Measurements from ENCODE around the gene ENO1. TPM values are rescaled to one million over a fixed set of nuclear protein-coding genes. Genes with fewer than 3 reads are reported as not detected.

Gene ENO1
- total and polyA plus RNA-seq, 4 donors = 270 to 499 (median 380) TPM

GRCh38 chr1:8851060-8851459, 27.4 kb downstream of the ENO1 start:
- Histone ChIP-seq H3K9me3 (ENCODE audit: control insufficient read depth in 4 of 4, low read length in 3 of 4) (no peaks in the 10 kb centered on the region), H3K4me1 (ENCODE audit: control insufficient read depth in 4 of 4, insufficient read depth in 4 of 4, low read length in 3 of 4) (peaks cover 3 to 17% (median 14%) of the 10 kb centered on the region in 4 donors), H3K4me3 (ENCODE audit: low read depth in 1 of 3, low read length in 3 of 3) (no peak overlapping the region), H3K9ac (ENCODE audit: low read depth in 1 of 2, low read length in 2 of 2) (no peak overlapping the region), H3K27me3 (ENCODE audit: control insufficient read depth in 4 of 4, insufficient read depth in 4 of 4, low read length in 3 of 4) (no peaks in the 10 kb centered on the region), H3K36me3 (ENCODE audit: control insufficient read depth in 4 of 4, insufficient read depth in 3 of 4, low read depth in 1 of 4, low read length in 3 of 4) (no peaks in the 10 kb centered on the region), H3K27ac (ENCODE audit: low read depth in 1 of 2, low read length in 2 of 2) (no peak overlapping the region)
- 98% methylated on average over 5 of the region's 5 CpGs for WGBS
- TF ChIP-seq TAF1 (conservative IDR thresholded peaks at IDR 0.05) = no peak
- TF ChIP-seq SP1 (IDR thresholded peaks at IDR 0.05) = no peak
- TF ChIP-seq, protein P1, sequence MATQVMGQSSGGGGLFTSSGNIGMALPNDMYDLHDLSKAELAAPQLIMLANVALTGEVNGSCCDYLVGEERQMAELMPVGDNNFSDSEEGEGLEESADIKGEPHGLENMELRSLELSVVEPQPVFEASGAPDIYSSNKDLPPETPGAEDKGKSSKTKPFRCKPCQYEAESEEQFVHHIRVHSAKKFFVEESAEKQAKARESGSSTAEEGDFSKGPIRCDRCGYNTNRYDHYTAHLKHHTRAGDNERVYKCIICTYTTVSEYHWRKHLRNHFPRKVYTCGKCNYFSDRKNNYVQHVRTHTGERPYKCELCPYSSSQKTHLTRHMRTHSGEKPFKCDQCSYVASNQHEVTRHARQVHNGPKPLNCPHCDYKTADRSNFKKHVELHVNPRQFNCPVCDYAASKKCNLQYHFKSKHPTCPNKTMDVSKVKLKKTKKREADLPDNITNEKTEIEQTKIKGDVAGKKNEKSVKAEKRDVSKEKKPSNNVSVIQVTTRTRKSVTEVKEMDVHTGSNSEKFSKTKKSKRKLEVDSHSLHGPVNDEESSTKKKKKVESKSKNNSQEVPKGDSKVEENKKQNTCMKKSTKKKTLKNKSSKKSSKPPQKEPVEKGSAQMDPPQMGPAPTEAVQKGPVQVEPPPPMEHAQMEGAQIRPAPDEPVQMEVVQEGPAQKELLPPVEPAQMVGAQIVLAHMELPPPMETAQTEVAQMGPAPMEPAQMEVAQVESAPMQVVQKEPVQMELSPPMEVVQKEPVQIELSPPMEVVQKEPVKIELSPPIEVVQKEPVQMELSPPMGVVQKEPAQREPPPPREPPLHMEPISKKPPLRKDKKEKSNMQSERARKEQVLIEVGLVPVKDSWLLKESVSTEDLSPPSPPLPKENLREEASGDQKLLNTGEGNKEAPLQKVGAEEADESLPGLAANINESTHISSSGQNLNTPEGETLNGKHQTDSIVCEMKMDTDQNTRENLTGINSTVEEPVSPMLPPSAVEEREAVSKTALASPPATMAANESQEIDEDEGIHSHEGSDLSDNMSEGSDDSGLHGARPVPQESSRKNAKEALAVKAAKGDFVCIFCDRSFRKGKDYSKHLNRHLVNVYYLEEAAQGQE (IDR thresholded peaks at IDR 0.05) = no peak
- no peak for TF ChIP-seq HNF4G (IDR thresholded peaks at IDR 0.05)
- TF ChIP-seq, protein P2, sequence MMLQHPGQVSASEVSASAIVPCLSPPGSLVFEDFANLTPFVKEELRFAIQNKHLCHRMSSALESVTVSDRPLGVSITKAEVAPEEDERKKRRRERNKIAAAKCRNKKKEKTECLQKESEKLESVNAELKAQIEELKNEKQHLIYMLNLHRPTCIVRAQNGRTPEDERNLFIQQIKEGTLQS (IDR thresholded peaks at IDR 0.05) = no peak
- no peak for TF ChIP-seq NR2F2 (IDR thresholded peaks at IDR 0.05)
- no peak for TF ChIP-seq ZBTB33 (IDR thresholded peaks at IDR 0.05)
- TF ChIP-seq JUND (IDR thresholded peaks at IDR 0.05) = no peak
- no peak for TF ChIP-seq MAX (IDR thresholded peaks at IDR 0.05)
- no peak for TF ChIP-seq YY1 (IDR thresholded peaks at IDR 0.05)
- no peak for TF ChIP-seq GABPA (IDR thresholded peaks at IDR 0.05 in 1 of 2, conservative IDR thresholded peaks at IDR 0.05 in 1 of 2)
- TF ChIP-seq RAD21 (IDR thresholded peaks at IDR 0.05) = no peak
- TF ChIP-seq EGR1 (IDR thresholded peaks at IDR 0.05; ENCODE audit: low read depth in 2 of 2) = no peak
- TF ChIP-seq RXRA (IDR thresholded peaks at IDR 0.05) = no peak
- TF ChIP-seq FOXA1 (IDR thresholded peaks at IDR 0.05) = no peak
- no peak for TF ChIP-seq FOXA2 (IDR thresholded peaks at IDR 0.05)
- TF ChIP-seq, protein P3, sequence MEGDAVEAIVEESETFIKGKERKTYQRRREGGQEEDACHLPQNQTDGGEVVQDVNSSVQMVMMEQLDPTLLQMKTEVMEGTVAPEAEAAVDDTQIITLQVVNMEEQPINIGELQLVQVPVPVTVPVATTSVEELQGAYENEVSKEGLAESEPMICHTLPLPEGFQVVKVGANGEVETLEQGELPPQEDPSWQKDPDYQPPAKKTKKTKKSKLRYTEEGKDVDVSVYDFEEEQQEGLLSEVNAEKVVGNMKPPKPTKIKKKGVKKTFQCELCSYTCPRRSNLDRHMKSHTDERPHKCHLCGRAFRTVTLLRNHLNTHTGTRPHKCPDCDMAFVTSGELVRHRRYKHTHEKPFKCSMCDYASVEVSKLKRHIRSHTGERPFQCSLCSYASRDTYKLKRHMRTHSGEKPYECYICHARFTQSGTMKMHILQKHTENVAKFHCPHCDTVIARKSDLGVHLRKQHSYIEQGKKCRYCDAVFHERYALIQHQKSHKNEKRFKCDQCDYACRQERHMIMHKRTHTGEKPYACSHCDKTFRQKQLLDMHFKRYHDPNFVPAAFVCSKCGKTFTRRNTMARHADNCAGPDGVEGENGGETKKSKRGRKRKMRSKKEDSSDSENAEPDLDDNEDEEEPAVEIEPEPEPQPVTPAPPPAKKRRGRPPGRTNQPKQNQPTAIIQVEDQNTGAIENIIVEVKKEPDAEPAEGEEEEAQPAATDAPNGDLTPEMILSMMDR (IDR thresholded peaks at IDR 0.05; ENCODE audit: low read depth, low read length, missing input control) = no peak
- TF ChIP-seq HNF4A (conservative IDR thresholded peaks at IDR 0.05) = no peak
- no peak for DNase-seq (ENCODE audit: low spot score)
